H9 (cell line): ENCODE data around the gene LRRC63. TPM values are rescaled to one million over a fixed set of nuclear protein-coding genes. Genes with fewer than 3 reads are reported as not detected.

Experiments
- DNase-seq: peaks from one replicate; pipeline ENCODE4 v3.0.0-alpha.2; 2017
- H2AFZ ChIP-seq: one replicate; pipeline ENCODE4 v1.6.1; 2013; ENCODE audit warnings: mild to moderate bottlenecking, low read length, control low read depth, moderate library complexity
- H2AK5ac ChIP-seq: 2 replicates; pipeline ENCODE4 v1.6.1; 2013; ENCODE audit warnings: low read length, control low read depth, mixed read lengths; ENCODE audit not compliant: insufficient read length
- H2BK120ac ChIP-seq: one replicate; pipeline ENCODE4 v1.6.1; 2013; ENCODE audit warnings: low read depth, mild to moderate bottlenecking, low read length, control low read depth, inconsistent platforms; ENCODE audit not compliant: poor library complexity, severe bottlenecking
- H2BK12ac ChIP-seq: 2 replicates; pipeline ENCODE4 v1.6.1; 2013; ENCODE audit warnings: low read length, control low read depth, mixed read lengths, low read depth; ENCODE audit not compliant: insufficient read length
- H2BK15ac ChIP-seq: 2 replicates; pipeline ENCODE4 v1.6.1; 2013; ENCODE audit warnings: low read depth, low read length, control low read depth
- H2BK20ac ChIP-seq: one replicate; pipeline ENCODE4 v1.6.1; 2013; ENCODE audit warnings: low read depth, mild to moderate bottlenecking, low read length, control low read depth, inconsistent platforms; ENCODE audit not compliant: poor library complexity, severe bottlenecking
- H2BK5ac ChIP-seq: 2 replicates; pipeline ENCODE4 v1.6.1; 2013; ENCODE audit warnings: low read length, control low read depth, mixed read lengths; ENCODE audit not compliant: insufficient read length
- H3K14ac ChIP-seq: 2 replicates; pipeline ENCODE4 v1.6.1; 2013; ENCODE audit warnings: low read length, control low read depth; ENCODE audit not compliant: insufficient read depth
- H3K18ac ChIP-seq: 2 replicates; pipeline ENCODE4 v1.6.1; 2013; ENCODE audit warnings: low read depth, mild to moderate bottlenecking, mixed read lengths, low read length, control low read depth; ENCODE audit not compliant: insufficient read length
- H3K23ac ChIP-seq: 2 replicates; pipeline ENCODE4 v1.6.1; 2013; ENCODE audit warnings: low read length, control low read depth, mixed read lengths, low read depth; ENCODE audit not compliant: insufficient read length
- H3K23me2 ChIP-seq: 2 replicates; pipeline ENCODE4 v1.6.1; 2013; ENCODE audit warnings: low read depth, mild to moderate bottlenecking, mixed read lengths, low read length, control low read depth; ENCODE audit not compliant: insufficient read length, poor library complexity, severe bottlenecking
- H3K27ac ChIP-seq: 2 replicates; pipeline ENCODE4 v1.5.1; 2013; ENCODE audit warnings: low read length, control low read depth, mixed read lengths, low read depth; ENCODE audit not compliant: insufficient read length
- H3K27me3 ChIP-seq: 2 replicates; pipeline ENCODE4 v1.6.1; 2013; ENCODE audit warnings: low read length, control low read depth, inconsistent platforms; ENCODE audit not compliant: insufficient read depth
- H3K4ac ChIP-seq: 2 replicates; pipeline ENCODE4 v1.6.1; 2013; ENCODE audit warnings: low read depth, mild to moderate bottlenecking, control low read depth, inconsistent platforms, low read length, moderate library complexity
- H3K4me1 ChIP-seq: 2 replicates; pipeline ENCODE4 v1.6.1; 2013; ENCODE audit warnings: low read length, control low read depth, inconsistent platforms; ENCODE audit not compliant: insufficient read depth
- H3K4me2 ChIP-seq: 2 replicates; pipeline ENCODE4 v1.6.1; 2013; ENCODE audit warnings: low read length, control low read depth, mixed read lengths; ENCODE audit not compliant: insufficient read length, insufficient read depth
- H3K56ac ChIP-seq: 2 replicates; pipeline ENCODE4 v1.6.1; 2013; ENCODE audit warnings: low read depth, mild to moderate bottlenecking, mixed read lengths, low read length, control low read depth; ENCODE audit not compliant: insufficient read length
- H3K79me1 ChIP-seq: 2 replicates; pipeline ENCODE4 v1.6.1; 2013; ENCODE audit warnings: low read depth, mild to moderate bottlenecking, moderate library complexity, low read length, control low read depth, inconsistent platforms; ENCODE audit not compliant: insufficient read depth, poor library complexity, severe bottlenecking
- H3K79me2 ChIP-seq: 2 replicates; pipeline ENCODE4 v1.6.1; 2013; ENCODE audit warnings: low read length, control low read depth, inconsistent platforms; ENCODE audit not compliant: insufficient read depth
- H3K9ac ChIP-seq: 2 replicates; pipeline ENCODE4 v1.6.1; 2013; ENCODE audit warnings: low read length, control low read depth, mixed read lengths; ENCODE audit not compliant: insufficient read length; ENCODE audit errors: extremely low read depth
- H3K9me3 ChIP-seq: one replicate; pipeline ENCODE4 v1.6.1; 2013; ENCODE audit warnings: low read depth, low read length, inconsistent platforms; ENCODE audit not compliant: control insufficient read depth
- H3T11ph ChIP-seq: one replicate; pipeline ENCODE4 v1.6.1; 2013; ENCODE audit warnings: mild to moderate bottlenecking, low read length, control low read depth, inconsistent platforms
- H4K20me1 ChIP-seq: one replicate; pipeline ENCODE4 v1.6.1; 2013; ENCODE audit not compliant: control insufficient read depth, insufficient read length, insufficient read depth
- H4K5ac ChIP-seq: 2 replicates; pipeline ENCODE4 v1.6.1; 2013; ENCODE audit warnings: low read depth, mild to moderate bottlenecking, mixed read lengths, low read length, control low read depth; ENCODE audit not compliant: insufficient read length
- H4K8ac ChIP-seq: replicated peaks from 2 replicates; pipeline ENCODE4 v1.6.1; 2013; ENCODE audit warnings: low read length, control low read depth, mixed read lengths, low read depth; ENCODE audit not compliant: insufficient read length
- H4K91ac ChIP-seq: 2 replicates; pipeline ENCODE4 v1.6.1; 2013; ENCODE audit warnings: low read depth, mild to moderate bottlenecking, moderate library complexity, mixed read lengths, low read length, control low read depth; ENCODE audit not compliant: insufficient read length
- H3K27ac Mint-ChIP-seq, 3 experiments: 2 replicates in 2 of 3; 3 replicates in 1 of 3; pipeline ENCODE4 v1.8.0; 2020 to 2021; ENCODE audit warnings: mixed read lengths in 3 of 3, mild to moderate bottlenecking in 1 of 3, moderate library complexity in 1 of 3
- H3K27me3 Mint-ChIP-seq: 2 replicates; pipeline ENCODE4 v1.8.0; 2021; ENCODE audit warnings: low read depth, mild to moderate bottlenecking, moderate library complexity, mixed read lengths
- H3K36me3 Mint-ChIP-seq, 3 experiments: 2 replicates in 2 of 3; 3 replicates in 1 of 3; pipeline ENCODE4 v1.8.0; 2020 to 2021; ENCODE audit warnings: low read depth in 3 of 3, mixed read lengths in 3 of 3; ENCODE audit not compliant: insufficient read depth in 1 of 3
- H3K4me1 Mint-ChIP-seq, 2 experiments: 2 replicates each; pipeline ENCODE4 v1.8.0; 2020; ENCODE audit warnings: mixed read lengths in 2 of 2
- H3K4me3 Mint-ChIP-seq, 2 experiments: 2 replicates in 1 of 2; 3 replicates in 1 of 2; pipeline ENCODE4 v1.8.0; 2020 to 2021; ENCODE audit warnings: mild to moderate bottlenecking in 2 of 2, mixed read lengths in 2 of 2, moderate library complexity in 1 of 2
- H3K9me3 Mint-ChIP-seq, 2 experiments: 2 replicates in 1 of 2; 3 replicates in 1 of 2; pipeline ENCODE4 v1.8.0; 2020; ENCODE audit warnings: mild to moderate bottlenecking in 2 of 2, mixed read lengths in 2 of 2, moderate library complexity in 1 of 2
- CTCF ChIP-seq: fragments of 200-600 bp; sonication (generic); conservative IDR thresholded peaks from 3 replicates; pipeline ENCODE4 v1.8.0; 2021; ENCODE audit warnings: antibody characterized with exemption, mild to moderate bottlenecking
- WGBS: extraction: QIAGEN DNeasy Blood & Tissue Kit; methylation state at CpG from one replicate; pipeline ENCODE4 v1.1.7; 2013; ENCODE audit warnings: missing lambda C conversion rate, low lambda C conversion rate, mixed read lengths; ENCODE audit not compliant: insufficient read length; ENCODE audit errors: extremely low coverage; 5-methylcytosine and 5-hydroxymethylcytosine counted together
- total RNA-seq: library from RNA; stranded (reverse); gene quantifications from 2 replicates; pipeline ENCODE4 v1.2.1, GENCODE V29; 2021

Gene LRRC63
- total RNA-seq, 1 experiment from 2014 or later: not detected

- no CpG with 5 or more reads among the region's 7 CpGs for WGBS
- no peak overlapping the region for H3K27ac Mint-ChIP-seq
Measured at GRCh38 chr13:46295491-46296114, 83.9 kb downstream of the LRRC63 start.

More at GRCh38 chr13:46295491-46296114, 83.9 kb downstream of the LRRC63 start:
- H4K91ac ChIP-seq: no peak overlapping the region
- no peak for DNase-seq
- H3K9ac ChIP-seq: no peak overlapping the region
- no peak overlapping the region for H4K5ac ChIP-seq
- no peak overlapping the region; a peak in 1 of 5 replicates for H3K4me3 Mint-ChIP-seq
- H3K56ac ChIP-seq: no peak overlapping the region
- no peak for TF ChIP-seq CTCF
- H4K20me1 ChIP-seq: no peaks in the 10 kb centered on the region
- no peak overlapping the region for H3K4ac ChIP-seq
- H2BK120ac ChIP-seq: no peak overlapping the region
- no peaks in the 10 kb centered on the region for H3K79me2 ChIP-seq
- no peak overlapping the region for H2AFZ ChIP-seq
- no peak overlapping the region for H2BK20ac ChIP-seq
- no peak overlapping the region for H3K4me2 ChIP-seq
- no peak overlapping the region for H4K8ac ChIP-seq
- no peak overlapping the region for H3T11ph ChIP-seq
- peaks cover 0 to 5% (median 0%) of the 10 kb centered on the region in 3 experiments; a peak in 2 of 7 replicates for H3K36me3 Mint-ChIP-seq
- H3K23me2 ChIP-seq: no peaks in the 10 kb centered on the region
- no peaks in the 10 kb centered on the region for H3K9me3 ChIP-seq
- no peak overlapping the region for H2AK5ac ChIP-seq
- H3K18ac ChIP-seq: no peak overlapping the region
- H2BK12ac ChIP-seq: no peak overlapping the region
- H3K27me3 ChIP-seq: no peaks in the 10 kb centered on the region
- peaks cover 0 to 4% of the 10 kb centered on the region in 2 experiments; a peak in 2 of 5 replicates for H3K9me3 Mint-ChIP-seq
- no peaks in the 10 kb centered on the region; the same call in 1 of the 2 replicates for H3K4me1 ChIP-seq
- no peak overlapping the region for H3K23ac ChIP-seq
- H2BK5ac ChIP-seq: no peak overlapping the region
- H3K79me1 ChIP-seq: no peaks in the 10 kb centered on the region
- H3K27me3 Mint-ChIP-seq: peaks cover 1% of the 10 kb centered on the region
- peaks cover 10% of the 10 kb centered on the region in 2 experiments for H3K4me1 Mint-ChIP-seq
- H2BK15ac ChIP-seq: no peak overlapping the region
- no peak overlapping the region for H3K27ac ChIP-seq
- H3K14ac ChIP-seq: no peak overlapping the region
